ENCODE results near the gene KRTAP10-1.

Gene KRTAP10-1

DNA sequence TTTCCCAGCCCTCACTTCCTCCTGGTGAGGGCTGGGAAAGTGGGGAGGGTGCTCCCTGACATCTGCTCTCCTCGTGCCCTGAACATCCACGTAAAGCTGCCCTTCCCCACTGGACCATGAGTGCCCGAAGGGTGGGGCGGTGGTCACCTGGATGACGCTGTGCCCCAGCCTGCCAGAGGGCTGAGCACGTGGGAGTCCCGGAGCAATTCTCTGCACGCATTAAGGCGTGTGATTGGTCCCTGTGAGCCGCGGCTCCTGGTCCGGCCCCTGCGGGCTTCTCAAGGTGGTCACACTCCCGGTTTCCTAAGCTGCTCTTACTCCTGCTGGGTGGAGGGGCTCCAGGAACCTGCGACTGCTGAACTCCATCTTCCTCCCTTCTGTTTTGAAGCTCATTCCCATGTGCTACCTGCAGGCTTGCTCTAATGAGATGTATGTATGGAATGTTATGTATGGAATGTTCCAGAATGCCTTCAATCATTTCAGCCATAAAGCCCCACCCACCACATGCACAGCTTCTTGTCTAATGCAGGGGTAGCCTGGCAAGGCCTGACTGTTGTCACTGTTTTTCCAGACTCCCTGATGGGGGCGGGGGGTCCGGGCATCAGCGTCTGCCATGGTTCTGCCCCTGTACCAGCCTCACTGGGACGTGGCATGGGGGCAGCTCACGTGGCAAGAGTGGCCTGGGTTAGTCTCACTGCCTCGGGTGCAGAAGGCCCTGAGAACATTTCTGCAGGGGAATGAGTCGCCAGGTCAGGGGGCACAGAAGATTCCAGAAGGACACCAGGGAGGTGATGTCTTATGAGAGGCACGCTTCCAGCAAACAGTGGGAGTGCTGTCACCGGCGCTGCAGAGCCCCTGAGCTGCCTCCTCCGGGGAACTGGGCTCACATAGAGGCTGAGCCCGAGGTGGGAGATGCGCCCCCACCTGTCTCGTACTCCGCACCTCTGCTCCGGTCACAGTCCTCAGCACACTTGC lies 19.4 kb downstream of the KRTAP10-1 start:
- TF ChIP-seq, protein P1, sequence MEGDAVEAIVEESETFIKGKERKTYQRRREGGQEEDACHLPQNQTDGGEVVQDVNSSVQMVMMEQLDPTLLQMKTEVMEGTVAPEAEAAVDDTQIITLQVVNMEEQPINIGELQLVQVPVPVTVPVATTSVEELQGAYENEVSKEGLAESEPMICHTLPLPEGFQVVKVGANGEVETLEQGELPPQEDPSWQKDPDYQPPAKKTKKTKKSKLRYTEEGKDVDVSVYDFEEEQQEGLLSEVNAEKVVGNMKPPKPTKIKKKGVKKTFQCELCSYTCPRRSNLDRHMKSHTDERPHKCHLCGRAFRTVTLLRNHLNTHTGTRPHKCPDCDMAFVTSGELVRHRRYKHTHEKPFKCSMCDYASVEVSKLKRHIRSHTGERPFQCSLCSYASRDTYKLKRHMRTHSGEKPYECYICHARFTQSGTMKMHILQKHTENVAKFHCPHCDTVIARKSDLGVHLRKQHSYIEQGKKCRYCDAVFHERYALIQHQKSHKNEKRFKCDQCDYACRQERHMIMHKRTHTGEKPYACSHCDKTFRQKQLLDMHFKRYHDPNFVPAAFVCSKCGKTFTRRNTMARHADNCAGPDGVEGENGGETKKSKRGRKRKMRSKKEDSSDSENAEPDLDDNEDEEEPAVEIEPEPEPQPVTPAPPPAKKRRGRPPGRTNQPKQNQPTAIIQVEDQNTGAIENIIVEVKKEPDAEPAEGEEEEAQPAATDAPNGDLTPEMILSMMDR (conservative IDR thresholded peaks at IDR 0.05; ENCODE audit: low read length), result no peak
- H3K4me3 ChIP-seq (ENCODE audit: low read length), result no peak overlapping the region
- no peak for DNase-seq (ENCODE audit: low read depth)

DNA sequence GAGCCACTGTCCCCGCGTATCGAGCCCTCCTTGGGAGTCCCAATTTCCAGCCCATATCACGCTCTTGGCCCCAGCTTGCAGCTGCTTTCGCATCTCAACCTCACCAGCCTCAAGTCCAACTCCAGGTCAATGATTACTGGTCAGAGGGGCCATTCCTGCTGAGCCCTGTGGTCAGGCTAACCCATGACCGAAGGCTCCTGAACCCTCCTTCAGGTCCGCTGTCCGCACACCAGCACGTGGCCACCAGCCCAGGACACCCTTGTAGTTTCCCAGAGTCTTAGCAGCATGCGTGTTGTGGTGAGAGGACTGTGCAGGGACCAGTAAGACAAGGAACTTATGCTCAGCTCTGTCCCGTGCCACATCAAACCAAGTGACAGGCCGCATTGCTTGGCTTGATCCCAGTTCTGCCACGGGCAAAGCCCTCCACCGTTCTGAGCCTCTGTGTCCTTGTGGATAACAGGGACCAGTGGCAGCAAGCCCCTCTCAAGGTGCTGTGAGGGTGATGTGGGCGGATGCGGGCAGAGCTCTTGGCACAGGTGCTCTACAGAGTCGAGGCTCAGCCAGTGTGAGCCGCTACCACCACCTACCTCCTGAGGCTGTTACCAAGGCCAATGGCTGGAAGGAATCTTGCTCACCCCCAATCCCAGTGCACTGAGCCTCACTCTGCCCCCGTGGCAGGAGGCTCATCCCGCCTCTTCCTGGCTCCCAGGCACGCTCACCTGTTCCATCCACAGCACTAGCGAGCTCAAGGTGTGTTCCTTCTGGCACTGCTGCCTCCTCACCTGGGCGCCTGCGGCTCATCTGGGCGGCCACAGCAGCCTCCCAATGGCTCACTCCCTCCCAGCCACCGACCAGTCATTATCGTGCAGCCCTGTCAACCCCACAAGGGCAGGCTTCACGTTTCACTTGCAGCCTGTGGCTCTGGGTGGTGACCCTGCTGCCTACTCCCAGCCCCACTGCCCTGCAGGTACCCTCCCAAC lies 20.4 kb downstream of the KRTAP10-1 start:
- DNase-seq (ENCODE audit: low read depth), result no peak
- TF ChIP-seq, protein P1 (conservative IDR thresholded peaks at IDR 0.05; ENCODE audit: low read length), result no peak

DNA sequence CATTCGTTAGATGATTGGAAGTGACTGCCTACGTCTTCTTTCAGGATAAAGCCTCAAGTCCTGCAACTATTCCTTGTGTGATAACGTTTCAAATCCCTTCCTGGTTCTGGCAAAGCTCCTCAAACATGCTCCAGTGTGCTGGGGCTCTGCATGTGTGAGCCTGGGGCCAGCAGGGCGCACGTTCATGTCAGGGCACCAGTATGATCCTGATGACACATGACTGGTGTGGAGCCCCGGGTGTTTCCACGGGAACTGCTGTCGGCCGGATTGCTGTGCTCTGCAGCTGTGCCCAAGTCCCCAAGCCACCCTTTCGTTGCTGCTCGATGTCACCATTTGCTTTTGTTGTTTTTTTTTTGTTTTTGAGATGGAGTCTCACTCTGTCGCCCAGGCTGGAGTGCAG lies 21.3 kb downstream of the KRTAP10-1 start:
- no peak for DNase-seq (ENCODE audit: low read depth)
- H3K4me3 ChIP-seq (ENCODE audit: low read length), result no peak overlapping the region
- TF ChIP-seq, protein P1 (conservative IDR thresholded peaks at IDR 0.05; ENCODE audit: low read length), result no peak

More for the DNA sequence above, 20.4 kb downstream of the KRTAP10-1 start:
- no peak overlapping the region for H3K4me3 ChIP-seq (ENCODE audit: low read length)

DNA sequence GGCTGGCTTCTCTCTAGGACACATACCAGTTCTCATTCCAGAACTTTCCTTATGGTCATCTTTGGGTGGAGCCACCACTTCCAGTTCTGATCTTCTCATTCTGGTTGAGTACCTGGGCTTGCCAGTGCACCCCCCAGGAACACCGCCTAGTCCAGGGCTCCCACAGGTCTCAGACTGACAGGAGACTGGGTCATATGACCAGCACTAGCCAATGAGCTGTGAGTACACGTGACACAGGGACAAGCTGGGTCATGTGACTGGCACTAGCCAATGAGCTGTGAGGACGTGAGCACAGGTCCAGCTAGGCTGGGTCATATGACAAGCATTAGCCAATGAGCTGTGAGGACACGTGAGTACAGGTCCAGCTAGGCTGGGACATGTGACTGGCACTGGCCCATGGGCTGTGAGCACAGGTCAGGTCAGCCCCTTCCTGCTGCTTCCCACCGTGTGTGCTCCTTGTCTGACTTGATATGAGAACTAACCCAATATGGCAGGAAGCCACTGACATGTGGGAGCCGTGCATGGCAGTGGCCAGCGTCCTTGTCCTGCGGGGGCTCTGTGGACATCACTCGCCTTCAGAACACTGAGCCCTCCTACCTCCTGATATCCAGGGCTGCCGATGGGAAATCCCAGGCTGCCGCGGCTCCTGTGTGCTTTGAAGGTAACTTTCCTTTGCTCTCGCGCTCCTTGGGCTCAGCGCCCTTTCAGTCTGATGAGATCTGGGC lies 22.7 kb downstream of the KRTAP10-1 start:
- no peak overlapping the region for H3K4me3 ChIP-seq (ENCODE audit: low read length)

DNA sequence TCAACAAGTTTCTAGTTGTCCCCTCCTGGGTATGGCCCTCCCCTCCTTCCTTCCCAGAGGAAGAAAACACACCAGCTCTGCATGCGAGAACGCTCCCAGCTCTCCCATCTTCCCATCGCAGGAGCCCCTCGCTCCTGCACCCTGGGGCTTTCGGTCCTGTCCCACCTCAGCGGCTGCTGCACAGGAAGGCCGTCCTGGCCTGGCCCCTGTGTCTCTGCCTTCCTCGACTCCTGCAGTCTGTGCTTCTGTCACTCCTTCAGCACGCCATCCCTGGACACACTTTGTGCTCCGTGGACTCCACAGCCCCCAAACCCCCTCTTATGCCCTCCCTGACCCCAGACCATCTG lies 23.2 kb downstream of the KRTAP10-1 start:
- no peak for DNase-seq (ENCODE audit: low read depth)
- no peak overlapping the region for H3K4me3 ChIP-seq (ENCODE audit: low read length)
- TF ChIP-seq, protein P1 (conservative IDR thresholded peaks at IDR 0.05; ENCODE audit: low read length), result no peak

More for the DNA sequence above, 22.7 kb downstream of the KRTAP10-1 start:
- TF ChIP-seq, protein P1 (conservative IDR thresholded peaks at IDR 0.05; ENCODE audit: low read length), result no peak
- DNase-seq (ENCODE audit: low read depth), result no peak

DNA sequence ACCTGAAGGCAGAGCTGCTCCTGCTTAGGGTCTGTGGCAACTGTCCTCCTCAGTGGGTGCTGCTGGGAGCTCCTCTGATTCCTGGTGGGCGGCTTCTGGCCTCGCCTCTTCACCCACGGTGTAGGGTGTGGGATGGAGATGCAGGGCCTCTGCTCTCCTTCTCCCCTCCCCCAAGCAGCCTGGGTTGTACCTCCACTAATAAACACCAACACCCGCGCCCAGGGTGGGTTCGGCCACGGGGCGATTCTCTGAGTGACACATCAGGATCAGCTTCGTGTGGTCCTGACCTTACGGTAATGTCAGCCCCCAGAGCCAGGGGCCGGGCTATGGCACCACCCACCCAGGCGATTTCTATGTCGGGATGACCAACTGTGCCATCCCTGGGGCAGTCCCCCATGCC lies 23.7 kb downstream of the KRTAP10-1 start:
- H3K4me3 ChIP-seq (ENCODE audit: low read length), result no peak overlapping the region
- no peak for DNase-seq (ENCODE audit: low read depth)
- TF ChIP-seq, protein P1 (conservative IDR thresholded peaks at IDR 0.05; ENCODE audit: low read length), result no peak
